Endothelial cell of umbilical vein (primary cell): ENCODE data around the gene PPP1R15B. TPM values are rescaled to one million over a fixed set of nuclear protein-coding genes. Genes with fewer than 3 reads are reported as not detected.

Source experiments
- BruUV-seq: library from RNA; stranded (reverse); fragments of 400-500 nt; replicated peaks from 2 replicates; lab custom pipeline; 2021; lab: Mats Ljungman, UMichigan
- CTCF ChIA-PET: fragments of 300-600, 350-600 bp; sonication (Branson Sonifier 250); formaldehyde crosslinking; loops from one replicate; lab custom pipeline; 2021; ENCODE audit warnings: antibody characterized with exemption, inconsistent platforms; lab: Charles Lee
- POLR2A ChIA-PET: fragments of 300-600, 350-600 bp; sonication (Branson Sonifier 250); formaldehyde crosslinking; loops from one replicate; lab custom pipeline; 2021; ENCODE audit warnings: antibody characterized with exemption, inconsistent platforms; lab: Charles Lee
- DNase-seq: peaks from one replicate; pipeline ENCODE4 v3.0.0-alpha.2; 2011; ENCODE audit warnings: low read depth, low spot score
- FAIRE-seq: peaks from 2 replicates; lab custom pipeline; 2011; peaks lifted over from hg19 to GRCh38; lab: Jason Lieb, UNC
- H2AFZ ChIP-seq: 2 replicates; pipeline ENCODE4 v1.6.0; 2012; ENCODE audit warnings: low read depth, low read length, control low read depth, inconsistent platforms
- H3K27ac ChIP-seq: 2 replicates; pipeline ENCODE4 v1.5.1; 2011; ENCODE audit warnings: low read depth, mild to moderate bottlenecking, control low read depth, low read length, moderate library complexity; ENCODE audit not compliant: insufficient read depth
- H3K27me3 ChIP-seq, 2 experiments: 2 replicates each; pipeline versions ENCODE4 v1.6.0 to v1.6.1; 2011; ENCODE audit warnings: low read length in 2 of 2, mixed read lengths in 1 of 2; ENCODE audit not compliant: control insufficient read depth in 2 of 2, insufficient read depth in 2 of 2
- H3K36me3 ChIP-seq, 2 experiments: 2 replicates in 1 of 2; 3 replicates in 1 of 2; pipeline ENCODE4 v1.5.1; 2011; ENCODE audit warnings: low read length in 2 of 2, mild to moderate bottlenecking in 1 of 2, moderate library complexity in 1 of 2; ENCODE audit not compliant: control insufficient read depth in 2 of 2, insufficient read depth in 2 of 2; ENCODE audit errors: extremely low read depth in 1 of 2
- H3K4me1 ChIP-seq: 3 replicates; pipeline ENCODE4 v1.5.1; 2011; ENCODE audit warnings: mild to moderate bottlenecking, low read length; ENCODE audit not compliant: control insufficient read depth, insufficient read depth; ENCODE audit errors: extremely low read depth
- H3K4me2 ChIP-seq: 2 replicates; pipeline ENCODE4 v1.6.1; 2011; ENCODE audit warnings: low read length, control low read depth, mixed read lengths; ENCODE audit not compliant: insufficient read depth
- H3K4me3 ChIP-seq, 3 experiments: fragments of 200-600 bp in 1 of 3; sonication (generic), shearing (Covaris generic) in 1 of 3; replicated peaks in 1 of 3; 2 replicates each; pipeline ENCODE4 v1.5.1; 2011 to 2016; ENCODE audit warnings: control low read depth in 3 of 3, low read length in 3 of 3, mild to moderate bottlenecking in 2 of 3, inconsistent platforms in 1 of 3, low read depth in 1 of 3, moderate library complexity in 1 of 3; ENCODE audit not compliant: insufficient read depth in 1 of 3
- H3K79me2 ChIP-seq: 2 replicates; pipeline ENCODE4 v1.6.0; 2012; ENCODE audit warnings: low read length, inconsistent platforms; ENCODE audit not compliant: control insufficient read depth, insufficient read depth
- H3K9ac ChIP-seq: replicated peaks from 2 replicates; pipeline ENCODE3; 2011; ENCODE audit warnings: low read length, control low read depth; ENCODE audit not compliant: insufficient read depth; ENCODE audit errors: extremely low read depth
- H3K9me1 ChIP-seq: replicated peaks from 3 replicates; pipeline ENCODE4 v1.6.0; 2011; ENCODE audit warnings: mild to moderate bottlenecking, low read length; ENCODE audit not compliant: control insufficient read depth, insufficient read depth; ENCODE audit errors: extremely low read depth
- H3K9me3 ChIP-seq: replicated peaks from 2 replicates; pipeline ENCODE4 v1.5.1; 2012; ENCODE audit warnings: low read length, inconsistent platforms; ENCODE audit not compliant: control insufficient read depth, insufficient read depth
- H4K20me1 ChIP-seq: replicated peaks from 2 replicates; pipeline ENCODE3; 2011; ENCODE audit warnings: mild to moderate bottlenecking, low read length; ENCODE audit not compliant: control insufficient read depth, insufficient read depth; ENCODE audit errors: extremely low read depth
- EZH2 ChIP-seq: IDR thresholded peaks from 2 replicates; pipeline ENCODE4 v1.6.1; 2012; ENCODE audit warnings: borderline replicate concordance, low read depth, mild to moderate bottlenecking, moderate library complexity, low read length, inconsistent platforms; ENCODE audit not compliant: severe bottlenecking
- FOS ChIP-seq: IDR thresholded peaks from 2 replicates; pipeline ENCODE4 v1.6.1; 2011; ENCODE audit warnings: mild to moderate bottlenecking, low read length, moderate library complexity, borderline replicate concordance; ENCODE audit not compliant: insufficient read depth
- GATA2 ChIP-seq: IDR thresholded peaks from 2 replicates; pipeline ENCODE4 v1.7.0; 2011; ENCODE audit warnings: low read depth, mild to moderate bottlenecking, moderate library complexity, mixed read lengths, low read length; ENCODE audit not compliant: insufficient read length, insufficient read depth
- JUN ChIP-seq: IDR thresholded peaks from 2 replicates; pipeline ENCODE4 v1.6.1; 2011; ENCODE audit warnings: borderline replicate concordance, low read depth; ENCODE audit not compliant: insufficient read length, insufficient read depth
- MYC ChIP-seq: IDR thresholded peaks from one replicate; pipeline ENCODE4 v1.6.1; 2011; ENCODE audit warnings: mild to moderate bottlenecking, low read depth, low read length
- POLR2A ChIP-seq: IDR thresholded peaks from 2 replicates; pipeline ENCODE4 v1.6.1; 2012; ENCODE audit warnings: low read depth, mild to moderate bottlenecking, control low read depth, low read length
- POLR2AphosphoS5 ChIP-seq: IDR thresholded peaks from 2 replicates; pipeline ENCODE4 v1.6.1; 2012; ENCODE audit warnings: low read depth, mild to moderate bottlenecking, control low read depth, low read length, moderate library complexity; ENCODE audit not compliant: insufficient read depth
- dilution Hi-C: fragments of 300-500 bp; cut with MboI; formaldehyde crosslinking; loops from one replicate; pipeline ENCODE4 v1.15.0; 2019; ENCODE audit warnings: low sequenced_read_pairs; ENCODE audit not compliant: extremely low pct_ligation_motif_present
- intact Hi-C: fragments of 100-400 bp; cut with micrococcal nuclease; formaldehyde crosslinking; loops from one replicate; pipeline ENCODE4 v1.10.0; 2022
- polyA plus RNA-seq, 4 experiments: library from polyadenylated mRNA; depleted of rRNA in 3 of 4; stranded (reverse) in 3 of 4; unstranded in 1 of 4; fragments of >200 nt; gene quantifications; 2 replicates each; pipeline versions ENCODE4 v1.2.1 to v1.2.3, GENCODE V29; 2011 to 2012; ENCODE audit warnings: missing spikeins in 1 of 4
- total RNA-seq: library from RNA; stranded (reverse); gene quantifications from 2 replicates; pipeline ENCODE4 v1.2.3, GENCODE V29; 2021
- TF ChIP-seq, protein P1 (sequence below), 2 donors: IDR thresholded peaks; 1 replicate in 1 of 2; 2 replicates in 1 of 2; pipeline ENCODE4 v1.5.1; 2011; ENCODE audit warnings: low read length in 2 of 2, mild to moderate bottlenecking in 2 of 2, moderate library complexity in 2 of 2, control low read depth in 1 of 2, inconsistent platforms in 1 of 2, low read depth in 1 of 2; ENCODE audit not compliant: insufficient read depth in 1 of 2; ENCODE audit errors: extremely low read depth in 1 of 2
- TF ChIP-seq, protein P2 (sequence below): IDR thresholded peaks from 2 replicates; pipeline ENCODE4 v1.6.1; 2011; ENCODE audit not compliant: insufficient read depth, insufficient read length

PPP1R15B gene
- total and polyA plus RNA-seq, 2 donors (not counting 3 experiments of a cell fraction or from before 2014, with no cell fraction given) = 16.8 to 39.8 TPM

DNA sequence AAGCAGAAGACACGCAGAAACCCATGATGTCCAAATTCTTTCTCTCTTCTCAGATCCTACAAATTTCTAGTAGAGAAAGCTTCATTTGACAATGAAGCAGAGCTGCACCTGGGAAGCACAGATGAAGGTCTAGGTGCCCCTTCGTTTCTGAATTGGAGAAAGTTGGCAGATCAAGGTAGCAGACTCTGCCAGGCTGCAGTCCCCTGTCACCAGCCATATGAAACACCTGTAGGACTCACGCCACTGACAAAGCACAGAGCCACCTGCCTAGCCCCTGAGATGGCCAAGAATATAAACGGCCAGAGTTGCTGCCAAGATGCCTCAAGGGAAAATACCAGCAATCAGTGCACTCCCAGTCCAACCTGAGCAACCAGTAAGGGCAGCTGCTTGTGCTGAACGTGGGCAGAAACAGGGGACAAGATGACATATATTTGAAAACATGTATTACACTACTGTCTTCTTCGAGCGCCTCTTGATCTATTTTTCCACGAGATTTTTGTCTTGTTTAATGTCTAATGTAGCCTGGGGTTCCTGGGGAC, 31.3 kb downstream of the PPP1R15B start:
- H3K4me2 ChIP-seq = no peak overlapping the region
- H3K9ac ChIP-seq = no peak overlapping the region
- BruUV-seq = no TSS peak

More for the DNA sequence above, 31.3 kb downstream of the PPP1R15B start:
- Histone ChIP-seq H3K27ac (no peak overlapping the region), H3K36me3 (no peaks in the 10 kb centered on the region), H3K79me2 (no peaks in the 10 kb centered on the region), H3K9me3 (no peaks in the 10 kb centered on the region), H4K20me1 (no peaks in the 10 kb centered on the region), H2AFZ (no peak overlapping the region), H3K27me3 (no peaks in the 10 kb centered on the region), H3K4me1 (peaks cover 30% of the 10 kb centered on the region), H3K4me3 (no peak overlapping the region), H3K9me1 (no peaks in the 10 kb centered on the region)
- ChIA-PET POLR2A (no interaction called here), CTCF (interaction anchor here (1.0 to 11.1 kb wide), 4 partner anchors 17 to 167 kb away, joined by 4 to 164 read pairs (median 7); partner anchors contain the start of gene GOLT1A)
- dilution Hi-C loops = no loop called here
- intact Hi-C loops = no loop called here
- no peak for FAIRE-seq
- no peak for DNase-seq
- no peak for TF ChIP-seq MYC
- TF ChIP-seq, protein P1, sequence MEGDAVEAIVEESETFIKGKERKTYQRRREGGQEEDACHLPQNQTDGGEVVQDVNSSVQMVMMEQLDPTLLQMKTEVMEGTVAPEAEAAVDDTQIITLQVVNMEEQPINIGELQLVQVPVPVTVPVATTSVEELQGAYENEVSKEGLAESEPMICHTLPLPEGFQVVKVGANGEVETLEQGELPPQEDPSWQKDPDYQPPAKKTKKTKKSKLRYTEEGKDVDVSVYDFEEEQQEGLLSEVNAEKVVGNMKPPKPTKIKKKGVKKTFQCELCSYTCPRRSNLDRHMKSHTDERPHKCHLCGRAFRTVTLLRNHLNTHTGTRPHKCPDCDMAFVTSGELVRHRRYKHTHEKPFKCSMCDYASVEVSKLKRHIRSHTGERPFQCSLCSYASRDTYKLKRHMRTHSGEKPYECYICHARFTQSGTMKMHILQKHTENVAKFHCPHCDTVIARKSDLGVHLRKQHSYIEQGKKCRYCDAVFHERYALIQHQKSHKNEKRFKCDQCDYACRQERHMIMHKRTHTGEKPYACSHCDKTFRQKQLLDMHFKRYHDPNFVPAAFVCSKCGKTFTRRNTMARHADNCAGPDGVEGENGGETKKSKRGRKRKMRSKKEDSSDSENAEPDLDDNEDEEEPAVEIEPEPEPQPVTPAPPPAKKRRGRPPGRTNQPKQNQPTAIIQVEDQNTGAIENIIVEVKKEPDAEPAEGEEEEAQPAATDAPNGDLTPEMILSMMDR (IDR thresholded peaks at IDR 0.05; ENCODE audit: extremely low read depth in 1 of 2, insufficient read depth in 1 of 2, low read depth in 1 of 2, low read length in 2 of 2) = no peak
- TF ChIP-seq JUN = no peak
- TF ChIP-seq GATA2 = no peak
- no peak for TF ChIP-seq EZH2
- TF ChIP-seq, protein P2, sequence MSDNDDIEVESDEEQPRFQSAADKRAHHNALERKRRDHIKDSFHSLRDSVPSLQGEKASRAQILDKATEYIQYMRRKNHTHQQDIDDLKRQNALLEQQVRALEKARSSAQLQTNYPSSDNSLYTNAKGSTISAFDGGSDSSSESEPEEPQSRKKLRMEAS = no peak
- no peak for TF ChIP-seq POLR2A
- no peak for TF ChIP-seq FOS
- no peak for TF ChIP-seq POLR2AphosphoS5
